Measurements from ENCODE around the gene KRT6C.
"Not testable (repeated sequence)": the region's sequence is repeated elsewhere in the genome, so short reads cannot be mapped to it uniquely, and the experiment has no call there.

Gene KRT6C

DNA sequence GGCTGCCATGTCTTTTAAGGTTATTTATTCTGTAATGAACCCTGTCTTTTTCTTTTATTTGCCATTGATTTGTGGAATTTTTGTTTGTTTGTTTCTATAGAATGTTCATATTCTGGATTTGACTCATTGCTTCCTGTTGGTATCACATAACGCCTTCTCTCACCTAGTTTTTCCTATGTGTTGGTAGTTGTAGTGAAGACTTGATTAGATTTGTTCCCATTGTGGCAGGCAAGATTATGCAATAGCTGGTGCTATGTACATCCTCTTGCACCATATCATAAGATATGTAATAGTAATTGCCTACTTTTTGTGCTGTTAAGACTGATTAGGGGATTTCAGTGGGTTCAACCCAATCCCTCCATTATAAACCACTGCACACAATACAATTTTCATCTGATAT, 17.8 kb downstream of the KRT6C start:
- TF ChIP-seq POLR2A (IDR thresholded peaks at IDR 0.05; ENCODE audit: low read length) (no peak), GATA1 (IDR thresholded peaks at IDR 0.05; ENCODE audit: low read depth, low read length) (no peak)
- no peak for DNase-seq

- no peak for DNase-seq
- TF ChIP-seq GATA1 (IDR thresholded peaks at IDR 0.05; ENCODE audit: low read depth, low read length) (no peak), POLR2A (IDR thresholded peaks at IDR 0.05; ENCODE audit: low read length) (no peak)
Observed at GRCh38 chr12:52454411-52455201, 19.0 kb downstream of the KRT6C start.

DNA sequence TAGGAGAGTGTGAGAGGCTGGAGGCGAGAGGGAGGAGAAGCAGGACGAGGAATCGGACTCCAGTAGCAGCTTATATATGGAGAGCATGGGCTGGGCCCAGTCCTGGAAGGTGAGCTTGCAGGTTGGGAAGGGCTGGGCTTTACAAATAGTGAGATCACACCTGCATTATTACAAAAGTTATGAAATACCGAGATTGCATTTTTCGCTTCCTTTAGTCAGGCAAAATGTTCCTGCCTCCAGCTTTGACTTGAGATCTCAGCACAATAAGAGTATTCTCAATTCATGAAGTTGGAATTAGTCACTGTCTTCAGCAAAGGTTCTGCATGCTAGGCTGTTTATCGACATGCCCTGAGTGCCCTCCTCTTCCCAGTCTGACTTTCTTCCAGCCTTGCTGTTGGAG, 21.5 kb downstream of the KRT6C start, which contains the start of gene KRT6B:
Gene KRT6B, minus strand, starts transcription at position 46 of the 400 bp plus-strand sequence. CDS start 68 bp downstream, outside the sequence.
- no peak for DNase-seq
- TF ChIP-seq POLR2A (IDR thresholded peaks at IDR 0.05; ENCODE audit: low read length), result no peak
- TF ChIP-seq GATA1 (IDR thresholded peaks at IDR 0.05; ENCODE audit: low read depth, low read length), result no peak

DNA sequence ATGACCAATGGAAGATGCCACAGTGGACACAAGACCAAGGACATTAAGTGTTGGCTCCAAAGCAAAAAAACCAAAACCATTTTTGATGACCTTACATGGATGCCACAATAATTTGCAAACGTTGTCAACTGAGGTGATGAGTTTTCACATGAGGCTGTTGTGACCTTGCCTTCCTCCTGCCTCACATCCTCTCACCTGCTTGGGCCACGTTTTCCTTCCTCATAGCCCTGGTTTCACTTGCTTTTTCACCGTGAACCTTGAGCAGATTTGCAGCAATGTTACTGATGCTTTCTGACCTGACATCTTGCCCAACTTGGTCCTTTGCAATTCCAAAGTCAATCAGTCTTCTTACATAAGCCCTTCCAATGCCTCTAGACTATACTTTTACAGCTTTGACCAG, 25.4 kb downstream of the KRT6C start:
- TF ChIP-seq GATA1 (IDR thresholded peaks at IDR 0.05; ENCODE audit: low read depth, low read length), result no peak
- TF ChIP-seq POLR2A (IDR thresholded peaks at IDR 0.05; ENCODE audit: low read length), result no peak
- DNase-seq, result no peak

DNA sequence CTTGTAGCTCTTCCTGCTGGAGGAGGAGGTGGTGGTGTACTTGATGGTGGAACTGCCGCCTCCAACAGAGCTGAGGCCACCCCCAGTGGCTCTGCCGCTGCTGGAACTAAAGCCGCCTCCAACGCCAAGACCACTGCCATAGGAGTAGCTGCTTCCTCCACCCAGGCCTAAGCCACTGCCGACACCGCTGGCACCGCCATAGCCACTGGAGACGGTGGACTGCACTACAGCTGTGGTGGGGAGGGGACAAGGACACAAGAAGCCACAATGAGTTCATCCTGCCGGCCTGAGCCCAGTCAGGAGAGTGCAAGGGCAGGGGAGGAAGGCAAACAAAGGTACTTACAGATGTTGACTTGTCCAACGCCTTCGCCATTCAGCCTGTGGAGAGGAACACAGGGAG, 26.4 kb downstream of the KRT6C start:
- DNase-seq, result not testable (repeated sequence)

- TF ChIP-seq GATA1 (IDR thresholded peaks at IDR 0.05; ENCODE audit: low read depth, low read length) (no peak), POLR2A (IDR thresholded peaks at IDR 0.05; ENCODE audit: low read length) (no peak)
Observed at GRCh38 chr12:52446367-52447045, 27.1 kb downstream of the KRT6C start.

GRCh38 chr12:52445876-52446275, 27.7 kb downstream of the KRT6C start:
- TF ChIP-seq GATA1 (IDR thresholded peaks at IDR 0.05; ENCODE audit: low read depth, low read length), result no peak
- no peak for TF ChIP-seq POLR2A (IDR thresholded peaks at IDR 0.05; ENCODE audit: low read length)
- no peak for DNase-seq

More at GRCh38 chr12:52446367-52447045, 27.1 kb downstream of the KRT6C start:
- no peak for DNase-seq

GRCh38 chr12:52444647-52445595, 28.7 kb downstream of the KRT6C start:
- TF ChIP-seq POLR2A (IDR thresholded peaks at IDR 0.05; ENCODE audit: low read length), result no peak
- TF ChIP-seq GATA1 (IDR thresholded peaks at IDR 0.05; ENCODE audit: low read depth, low read length), result no peak
- DNase-seq, result no peak

- no peak for DNase-seq
- TF ChIP-seq GATA1 (IDR thresholded peaks at IDR 0.05; ENCODE audit: low read depth, low read length), result no peak
- TF ChIP-seq POLR2A (IDR thresholded peaks at IDR 0.05; ENCODE audit: low read length), result no peak
Observed at GRCh38 chr12:52443966-52444365, 29.6 kb downstream of the KRT6C start.

- DNase-seq, result no peak
- TF ChIP-seq GATA1 (IDR thresholded peaks at IDR 0.05; ENCODE audit: low read depth, low read length) (no peak), POLR2A (IDR thresholded peaks at IDR 0.05; ENCODE audit: low read length) (no peak)
Observed at GRCh38 chr12:52442600-52443061, 31.0 kb downstream of the KRT6C start.

DNA sequence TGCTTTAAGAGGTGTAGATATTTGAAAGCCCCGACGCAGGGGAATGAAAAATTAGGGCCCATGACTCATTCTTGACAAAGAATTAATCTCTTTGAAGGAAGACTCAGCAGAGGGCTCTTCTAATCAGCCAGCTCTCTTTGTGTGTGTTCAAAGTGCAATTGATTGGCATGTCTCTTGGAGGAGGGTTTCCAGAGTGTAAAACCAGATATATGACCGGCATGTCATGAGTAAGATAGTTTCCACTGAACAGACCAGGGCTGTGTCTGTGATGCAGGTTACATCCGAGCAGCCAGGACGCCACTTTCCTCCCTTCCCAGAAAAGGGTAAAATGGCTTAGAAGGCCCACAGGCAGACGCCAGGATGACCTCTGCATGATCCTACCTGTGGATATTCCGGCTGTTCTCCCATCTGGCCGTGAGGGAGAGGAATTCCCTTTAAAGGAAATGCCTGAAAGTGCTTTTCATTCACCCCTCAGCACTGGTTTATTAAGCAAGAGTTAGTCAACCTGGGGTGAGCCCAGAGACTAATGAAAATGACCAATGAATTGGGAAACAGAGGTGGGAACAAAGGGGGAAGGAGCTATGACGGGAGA, 32.2 kb downstream of the KRT6C start:
- TF ChIP-seq POLR2A (IDR thresholded peaks at IDR 0.05; ENCODE audit: low read length) (no peak), GATA1 (IDR thresholded peaks at IDR 0.05; ENCODE audit: low read depth, low read length) (no peak)
- no peak for DNase-seq

GRCh38 chr12:52440821-52441319, 32.7 kb downstream of the KRT6C start:
- TF ChIP-seq POLR2A (IDR thresholded peaks at IDR 0.05; ENCODE audit: low read length) (no peak), GATA1 (IDR thresholded peaks at IDR 0.05; ENCODE audit: low read depth, low read length) (no peak)
- DNase-seq, result no peak

DNA sequence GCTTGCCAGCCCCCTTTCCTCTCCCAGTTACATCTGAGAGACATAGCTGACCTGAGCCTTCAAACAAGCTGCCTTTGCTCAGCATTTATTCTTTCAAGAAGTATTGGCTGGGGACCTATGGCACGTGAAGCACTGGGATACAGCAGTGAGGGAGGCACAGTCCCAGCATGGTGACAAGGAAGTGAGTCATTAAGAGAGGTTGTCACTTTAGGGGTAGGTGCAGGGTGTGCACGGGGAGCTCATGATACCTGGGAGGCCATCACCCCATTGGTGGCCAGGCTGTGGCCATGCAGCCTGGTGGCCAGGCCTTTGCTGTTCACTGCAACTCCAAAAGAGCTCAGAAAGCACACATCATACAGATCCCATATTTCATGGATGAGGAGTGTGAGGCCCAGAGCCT, 33.8 kb downstream of the KRT6C start:
- no peak for DNase-seq
- TF ChIP-seq POLR2A (IDR thresholded peaks at IDR 0.05; ENCODE audit: low read length), result no peak
- no peak for TF ChIP-seq GATA1 (IDR thresholded peaks at IDR 0.05; ENCODE audit: low read depth, low read length)
